IPS-18c (cell line): ENCODE measurements around the gene ARHGEF28.

ENCODE experiments used
- H3K4me3 ChIP-seq: 2 replicates; pipeline ENCODE4 v1.7.0; 2013; ENCODE audit warnings: low read depth, mild to moderate bottlenecking, low read length, moderate library complexity; ENCODE audit not compliant: insufficient read depth
- H3K9me3 ChIP-seq: one replicate; pipeline ENCODE4 v1.6.1; 2013; ENCODE audit warnings: mild to moderate bottlenecking, low read length, moderate library complexity; ENCODE audit not compliant: control insufficient read depth, insufficient read depth

The ARHGEF28 gene, protein sequence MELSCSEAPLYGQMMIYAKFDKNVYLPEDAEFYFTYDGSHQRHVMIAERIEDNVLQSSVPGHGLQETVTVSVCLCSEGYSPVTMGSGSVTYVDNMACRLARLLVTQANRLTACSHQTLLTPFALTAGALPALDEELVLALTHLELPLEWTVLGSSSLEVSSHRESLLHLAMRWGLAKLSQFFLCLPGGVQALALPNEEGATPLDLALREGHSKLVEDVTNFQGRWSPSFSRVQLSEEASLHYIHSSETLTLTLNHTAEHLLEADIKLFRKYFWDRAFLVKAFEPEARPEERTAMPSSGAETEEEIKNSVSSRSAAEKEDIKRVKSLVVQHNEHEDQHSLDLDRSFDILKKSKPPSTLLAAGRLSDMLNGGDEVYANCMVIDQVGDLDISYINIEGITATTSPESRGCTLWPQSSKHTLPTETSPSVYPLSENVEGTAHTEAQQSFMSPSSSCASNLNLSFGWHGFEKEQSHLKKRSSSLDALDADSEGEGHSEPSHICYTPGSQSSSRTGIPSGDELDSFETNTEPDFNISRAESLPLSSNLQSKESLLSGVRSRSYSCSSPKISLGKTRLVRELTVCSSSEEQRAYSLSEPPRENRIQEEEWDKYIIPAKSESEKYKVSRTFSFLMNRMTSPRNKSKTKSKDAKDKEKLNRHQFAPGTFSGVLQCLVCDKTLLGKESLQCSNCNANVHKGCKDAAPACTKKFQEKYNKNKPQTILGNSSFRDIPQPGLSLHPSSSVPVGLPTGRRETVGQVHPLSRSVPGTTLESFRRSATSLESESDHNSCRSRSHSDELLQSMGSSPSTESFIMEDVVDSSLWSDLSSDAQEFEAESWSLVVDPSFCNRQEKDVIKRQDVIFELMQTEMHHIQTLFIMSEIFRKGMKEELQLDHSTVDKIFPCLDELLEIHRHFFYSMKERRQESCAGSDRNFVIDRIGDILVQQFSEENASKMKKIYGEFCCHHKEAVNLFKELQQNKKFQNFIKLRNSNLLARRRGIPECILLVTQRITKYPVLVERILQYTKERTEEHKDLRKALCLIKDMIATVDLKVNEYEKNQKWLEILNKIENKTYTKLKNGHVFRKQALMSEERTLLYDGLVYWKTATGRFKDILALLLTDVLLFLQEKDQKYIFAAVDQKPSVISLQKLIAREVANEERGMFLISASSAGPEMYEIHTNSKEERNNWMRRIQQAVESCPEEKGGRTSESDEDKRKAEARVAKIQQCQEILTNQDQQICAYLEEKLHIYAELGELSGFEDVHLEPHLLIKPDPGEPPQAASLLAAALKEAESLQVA (N-terminal part only)

GRCh38 chr5:73625944-73626811 lies at the start of gene ARHGEF28:
TSS of gene ARHGEF28 (plus strand) at chr5:73626196. CDS start at chr5:73684852, 58,656 bp downstream.
- peak within 1 kb of the TSS; percentile 72 for H3K4me3 ChIP-seq

DNA sequence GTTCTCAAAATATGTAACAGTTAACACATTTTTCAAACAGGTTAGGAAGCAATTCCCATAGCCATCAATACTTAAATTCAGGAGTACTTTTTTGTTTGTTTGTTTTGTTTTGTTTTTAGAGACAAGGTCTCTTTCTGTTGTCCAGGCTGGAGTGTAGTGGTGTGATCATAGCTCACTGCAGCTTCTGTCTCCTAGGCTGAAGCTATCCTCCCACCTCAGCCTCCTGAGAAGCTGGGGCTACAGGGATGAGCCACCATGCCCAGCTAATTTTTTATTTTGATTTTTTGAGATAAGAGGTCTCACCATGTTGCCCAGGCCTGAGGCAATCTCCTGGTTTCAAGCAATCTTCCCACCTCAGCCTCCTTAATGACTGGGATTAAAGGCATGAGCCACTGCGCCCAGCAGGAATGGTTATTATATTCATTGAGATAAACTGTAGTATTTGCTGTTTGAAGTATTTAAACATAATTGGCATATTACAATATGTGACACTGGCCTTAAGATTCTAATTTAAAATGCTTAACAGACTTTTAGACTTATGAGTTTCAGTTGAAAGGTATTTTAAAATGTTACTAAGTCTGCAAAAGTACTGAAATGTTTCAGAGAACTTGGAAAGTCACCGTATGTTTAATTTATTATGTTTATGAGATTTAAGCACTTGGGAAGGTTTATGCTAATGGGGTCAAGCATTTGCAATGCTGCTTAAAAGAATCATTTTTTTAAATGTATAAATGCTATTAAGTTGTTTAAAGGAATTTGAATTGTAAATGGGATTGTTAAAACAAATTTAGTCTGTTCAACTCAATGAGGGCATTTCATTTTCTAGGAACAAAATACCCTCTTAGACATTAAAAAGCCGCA lies 43.5 kb upstream of the ARHGEF28 start:
- Histone ChIP-seq H3K4me3 (no peak overlapping the region), H3K9me3 (no peaks in the 10 kb centered on the region)

More at GRCh38 chr5:73625944-73626811, at the start of gene ARHGEF28:
- H3K9me3 ChIP-seq, result no peaks in the 10 kb centered on the region

GRCh38 chr5:73587923-73588322 lies 38.1 kb upstream of the ARHGEF28 start:
- Histone ChIP-seq H3K4me3 (no peak overlapping the region), H3K9me3 (no peaks in the 10 kb centered on the region)

- Histone ChIP-seq H3K9me3 (no peaks in the 10 kb centered on the region), H3K4me3 (no peak overlapping the region)
Measured at GRCh38 chr5:73591102-73591695, 34.8 kb upstream of the ARHGEF28 start.

DNA sequence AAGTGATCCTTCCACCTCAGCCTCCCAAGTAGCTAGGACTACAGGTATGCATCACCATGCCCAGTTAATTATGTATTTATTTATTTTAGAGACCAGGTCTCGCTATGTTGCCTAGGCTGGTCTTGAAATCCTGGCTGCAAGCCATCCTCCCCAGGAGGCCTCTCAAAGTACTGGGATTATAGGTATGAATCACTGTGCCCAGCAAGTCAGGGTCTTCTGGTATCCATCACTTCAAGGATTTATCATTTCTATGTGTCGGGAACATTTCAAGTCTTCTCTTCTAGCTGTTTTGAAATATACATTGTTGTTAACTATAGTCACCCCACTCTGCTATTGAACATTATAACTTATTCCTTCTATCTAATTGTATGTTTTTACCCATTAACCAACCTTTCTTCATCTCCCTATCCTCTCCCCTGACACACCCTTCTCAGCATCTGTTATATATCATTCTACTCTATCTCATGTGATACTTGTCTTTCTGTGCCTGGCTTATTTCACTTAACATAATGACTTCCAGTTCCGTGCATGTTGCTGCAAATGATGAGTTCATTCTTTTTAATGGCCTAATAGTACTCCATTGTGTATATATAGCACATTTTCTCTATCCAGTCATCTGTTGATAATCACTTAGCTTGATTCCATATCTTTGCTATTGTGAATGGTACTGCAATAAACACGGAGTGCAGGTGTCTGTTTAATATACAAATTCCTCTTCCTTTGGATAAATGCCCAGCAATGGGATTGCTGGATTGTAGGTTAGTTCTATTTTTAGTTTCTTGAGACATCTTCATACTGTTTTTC lies 34.1 kb upstream of the ARHGEF28 start:
- H3K4me3 ChIP-seq, result no peak overlapping the region

DNA sequence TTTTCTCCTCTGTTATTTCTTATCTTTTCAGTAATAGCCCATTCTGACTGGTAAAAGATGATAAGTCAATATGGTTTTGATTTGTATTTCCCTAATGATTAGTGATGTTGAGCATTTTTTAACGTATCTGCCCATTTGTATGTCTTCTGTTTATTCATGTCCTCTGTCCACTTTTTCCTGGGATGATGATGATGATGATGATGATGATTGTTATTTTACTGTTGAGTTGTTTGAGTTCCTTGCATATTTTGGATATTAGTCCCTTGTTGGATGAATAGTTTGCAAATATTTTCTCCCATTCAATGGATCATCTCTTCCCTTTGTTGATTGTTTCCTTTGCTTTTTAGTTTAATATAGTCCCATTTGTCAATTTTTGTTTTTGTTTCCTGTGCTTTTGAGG lies 33.4 kb upstream of the ARHGEF28 start:
- no peak overlapping the region for H3K4me3 ChIP-seq
- no peaks in the 10 kb centered on the region for H3K9me3 ChIP-seq

More for the DNA sequence above, 34.1 kb upstream of the ARHGEF28 start:
- H3K9me3 ChIP-seq, result no peaks in the 10 kb centered on the region

- no peaks in the 10 kb centered on the region for H3K9me3 ChIP-seq
Measured at GRCh38 chr5:73596705-73597328, 29.2 kb upstream of the ARHGEF28 start.

GRCh38 chr5:73599380-73599779 lies 26.6 kb upstream of the ARHGEF28 start:
- Histone ChIP-seq H3K4me3 (no peak overlapping the region), H3K9me3 (no peaks in the 10 kb centered on the region)

More at GRCh38 chr5:73596705-73597328, 29.2 kb upstream of the ARHGEF28 start:
- H3K4me3 ChIP-seq, result no peak overlapping the region

- Histone ChIP-seq H3K4me3 (no peak overlapping the region), H3K9me3 (no peaks in the 10 kb centered on the region)
Measured at GRCh38 chr5:73603998-73604397, 22.0 kb upstream of the ARHGEF28 start.

DNA sequence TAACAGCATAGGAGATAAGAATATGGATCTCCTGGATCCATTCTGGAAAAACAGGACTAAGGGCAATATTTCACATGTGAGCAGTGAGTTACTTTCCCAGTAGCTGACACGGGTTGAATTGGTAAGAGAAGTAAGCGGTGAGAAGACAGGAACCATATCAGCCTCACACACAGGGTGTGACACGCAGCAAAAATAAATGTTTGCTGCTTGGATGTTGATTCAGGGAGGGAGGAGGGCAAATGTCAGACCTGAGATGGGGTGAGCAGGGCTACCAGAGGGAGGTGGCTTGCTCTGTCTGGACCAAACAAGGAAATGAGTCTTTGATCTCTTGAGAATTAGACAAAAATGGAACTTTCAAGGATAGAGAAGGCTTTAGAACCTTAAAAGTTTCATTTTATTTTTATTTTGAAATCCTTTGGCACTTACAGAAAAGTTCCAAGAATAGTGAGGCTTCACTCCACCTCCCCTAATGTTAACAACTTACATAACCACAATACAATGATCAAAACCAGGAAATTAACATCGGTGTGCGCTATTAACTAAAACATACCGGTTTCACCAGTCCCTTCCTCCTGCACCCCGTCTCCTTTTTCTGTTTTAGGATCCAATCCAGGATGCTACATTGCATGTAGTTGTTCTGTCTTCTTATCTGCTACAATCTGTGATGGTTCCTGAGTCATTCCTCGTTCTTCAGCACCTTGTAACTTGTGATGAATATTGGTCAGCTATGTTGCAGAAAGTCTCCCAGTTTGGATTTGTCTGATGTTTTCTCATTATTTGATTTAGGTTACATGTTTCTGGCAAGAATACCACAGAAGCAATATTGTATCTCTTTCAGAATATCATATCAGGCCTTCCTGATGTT lies 20.5 kb upstream of the ARHGEF28 start:
- Histone ChIP-seq H3K9me3 (no peaks in the 10 kb centered on the region), H3K4me3 (no peak overlapping the region)

DNA sequence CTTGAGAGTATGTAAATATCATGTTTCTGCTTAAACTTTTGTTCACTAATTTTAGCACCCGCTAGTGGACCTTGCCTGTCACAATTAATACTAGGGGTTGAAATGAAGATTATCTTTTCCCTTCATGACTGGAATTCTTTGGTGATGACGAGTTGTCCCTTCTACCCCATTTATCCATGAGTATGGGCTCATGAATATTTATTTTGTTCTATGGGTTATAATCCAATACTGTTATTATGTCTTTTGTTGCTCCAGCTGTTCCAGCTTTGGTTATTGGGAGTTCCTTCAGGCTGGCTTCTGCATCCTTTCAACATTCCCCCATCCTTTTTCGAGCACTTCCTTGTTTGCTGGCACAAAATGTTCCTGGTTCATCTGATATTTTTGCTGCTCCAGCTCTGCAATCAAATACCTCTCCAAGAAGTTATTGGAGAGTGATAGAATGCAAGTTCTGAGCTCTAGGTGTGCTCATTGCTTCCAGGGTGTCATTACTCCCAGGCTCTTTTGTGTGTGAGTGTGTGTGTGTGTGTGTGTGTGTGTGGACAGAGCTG lies 19.7 kb upstream of the ARHGEF28 start:
- Histone ChIP-seq H3K9me3 (no peaks in the 10 kb centered on the region), H3K4me3 (no peak overlapping the region)

- Histone ChIP-seq H3K9me3 (no peaks in the 10 kb centered on the region), H3K4me3 (no peak overlapping the region)
Measured at GRCh38 chr5:73607228-73607627, 18.8 kb upstream of the ARHGEF28 start.

GRCh38 chr5:73612799-73613198 lies 13.2 kb upstream of the ARHGEF28 start:
- Histone ChIP-seq H3K4me3 (no peak overlapping the region), H3K9me3 (no peaks in the 10 kb centered on the region)
